Subcutaneous adipose tissue (tissue), 4 donors: ENCODE results near the gene NLK. TPM values are rescaled to one million over a fixed set of nuclear protein-coding genes. Genes with fewer than 3 reads are reported as not detected.

Experiments used
- CTCF ChIP-seq: fragments of 450-650 bp; IDR thresholded peaks from one replicate; pipeline ENCODE4 v1.5.1; 2016; ENCODE audit warnings: low read depth, mild to moderate bottlenecking, control low read depth, antibody characterized with exemption, moderate library complexity
- total RNA-seq, 4 donors: library from RNA; depleted of rRNA; stranded (reverse); fragments of >200 nt; gene quantifications; one replicate each; pipeline ENCODE4 v1.1.0, GENCODE V29; 2016

Gene NLK
- total RNA-seq, 4 donors from 2014 or later = 18.1 to 33.4 (median 22.8) TPM

GRCh38 chr17:28029044-28029443 is 13.4 kb upstream of the NLK start:
- TF ChIP-seq CTCF = no peak

- TF ChIP-seq CTCF = no peak
These were observed 12.1 kb upstream of the NLK start for GRCh38 chr17:28030386-28030785.

- no peak for TF ChIP-seq CTCF
These were observed 11.3 kb upstream of the NLK start for GRCh38 chr17:28031174-28031573.

GRCh38 chr17:28033972-28034714 is 8.3 kb upstream of the NLK start:
- TF ChIP-seq CTCF = no peak

GRCh38 chr17:28038802-28039201 is 3.7 kb upstream of the NLK start:
- no peak for TF ChIP-seq CTCF

- TF ChIP-seq CTCF = no peak
These were observed 3.2 kb upstream of the NLK start for GRCh38 chr17:28039251-28039650.

GRCh38 chr17:28040406-28040805 is 2.1 kb upstream of the NLK start:
- TF ChIP-seq CTCF = no peak
